Stimulated activated CD8-positive, alpha-beta memory T cell treated with anti-CD3 and anti-CD28 coated beads, Interleukin-12 subunit alpha, Interleukin-12 subunit beta, amount 100 ng/mL, for 24 hours (primary cell): ENCODE measurements around the gene CANT1.

ENCODE experiments used
- DNase-seq: peaks from one replicate; pipeline ENCODE4 v3.0.0-alpha.2; 2020; ENCODE audit errors: extremely low read depth

Gene CANT1

DNA sequence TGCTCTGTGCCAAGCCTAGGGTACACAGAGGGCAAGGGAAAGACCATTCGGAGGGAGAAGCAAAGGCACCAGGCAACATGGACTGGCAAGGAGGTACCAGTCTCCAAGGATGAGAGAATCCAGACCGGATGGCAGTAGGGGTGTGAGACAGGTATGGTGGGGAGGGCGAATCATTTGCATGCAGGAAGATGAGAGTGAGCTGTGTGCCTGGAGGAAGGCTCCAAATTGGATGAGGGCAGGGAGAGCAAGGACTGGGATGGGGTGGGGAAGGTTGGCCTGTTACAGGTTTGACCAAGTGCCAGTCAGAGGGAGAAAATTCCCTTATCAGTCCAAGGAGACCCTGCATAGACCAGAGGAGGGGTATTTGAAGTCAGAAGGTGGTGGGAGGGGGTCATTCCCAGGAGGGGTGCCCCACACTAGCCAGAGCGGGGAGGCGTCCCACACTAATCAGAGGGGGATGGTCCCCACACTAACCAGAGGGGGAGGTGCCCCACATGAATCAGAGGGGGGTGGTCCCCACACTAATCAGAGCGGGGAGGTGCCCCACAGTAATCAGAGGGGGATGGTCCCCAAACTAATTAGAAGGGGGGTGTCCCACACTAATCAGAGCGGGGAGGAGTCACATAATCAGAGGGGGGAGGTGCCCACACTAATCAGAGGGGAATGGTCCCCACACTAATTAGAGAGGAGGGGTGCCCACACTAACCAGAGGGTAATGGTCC is 737 bp downstream of the CANT1 start:
- no peak for DNase-seq

GRCh38 chr17:79007504-79008381 is 1.8 kb downstream of the CANT1 start:
- DNase-seq = no peak

DNA sequence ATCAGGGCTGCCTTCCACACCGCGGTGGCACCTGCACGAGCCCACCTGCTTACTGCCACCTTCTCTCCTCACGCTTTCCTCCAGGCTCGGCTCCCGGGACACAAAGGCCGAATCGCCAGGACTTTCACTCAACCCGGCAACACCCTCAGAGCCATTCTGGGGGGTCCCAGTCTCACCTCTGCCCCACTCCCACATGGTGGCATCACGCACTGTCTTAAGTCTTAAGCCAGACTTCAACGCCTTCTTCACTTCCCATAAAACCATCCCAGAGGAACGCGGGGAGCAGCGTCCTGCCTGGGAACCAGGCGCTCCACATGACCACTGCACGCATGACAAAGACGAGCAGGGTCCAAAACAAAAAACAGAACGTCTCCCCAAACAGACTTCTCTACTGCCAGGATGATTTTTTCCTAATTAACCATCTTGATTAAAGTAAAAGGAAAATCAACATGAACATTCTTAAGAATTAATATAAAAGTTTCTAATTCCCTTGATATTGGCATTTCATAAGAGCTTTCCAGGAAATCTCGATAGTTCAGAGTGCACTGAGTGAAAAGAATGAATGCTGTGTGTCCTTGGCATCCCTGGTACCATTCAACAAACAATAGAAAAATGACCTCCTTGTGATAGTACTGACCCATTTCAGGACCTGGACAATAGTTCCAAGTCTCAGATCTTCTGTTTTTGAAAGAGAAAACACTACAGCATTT is 2.6 kb downstream of the CANT1 start:
- no peak for DNase-seq

- no peak for DNase-seq
Measured at GRCh38 chr17:79006046-79006445, 3.5 kb downstream of the CANT1 start.

DNA sequence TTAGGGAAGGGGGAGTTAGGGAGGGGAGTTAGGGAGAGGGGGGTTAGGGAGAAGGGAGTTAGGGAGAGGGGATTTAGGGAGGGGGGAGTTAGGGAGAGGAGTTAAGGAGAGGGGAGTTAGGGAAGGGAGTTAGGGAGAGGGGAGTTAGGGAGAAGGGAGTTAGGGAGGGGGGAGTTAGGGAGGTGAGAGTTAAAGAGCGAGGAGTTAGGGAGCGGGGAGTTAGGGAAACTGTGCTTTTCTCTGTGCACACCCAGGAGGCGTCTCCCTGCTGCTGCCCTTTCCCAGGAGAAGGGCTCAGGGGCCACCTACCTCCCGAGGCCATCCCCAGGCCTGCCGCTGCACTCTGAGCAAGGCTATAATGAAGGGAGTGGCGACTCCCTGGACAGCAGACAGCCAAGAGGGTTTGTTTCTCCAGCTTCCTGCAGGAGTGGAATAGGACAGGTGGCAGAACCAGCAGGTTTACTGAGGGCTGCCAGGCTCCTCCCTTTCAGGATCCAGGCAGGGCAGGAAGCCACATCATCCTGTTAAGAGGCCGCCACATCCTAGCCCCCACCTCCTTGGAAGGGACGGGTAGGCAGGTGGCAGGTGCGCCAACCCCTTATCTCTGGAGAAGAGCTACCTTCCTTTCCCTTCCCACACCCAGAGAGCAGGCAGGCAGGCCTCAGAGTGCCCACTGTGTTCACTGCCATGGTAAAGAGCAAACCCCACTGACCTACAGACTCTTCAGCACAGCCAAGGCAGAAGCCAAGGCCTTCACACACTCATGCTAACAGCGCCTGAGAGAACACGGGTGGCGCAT is 4.3 kb downstream of the CANT1 start:
- DNase-seq = no peak

DNA sequence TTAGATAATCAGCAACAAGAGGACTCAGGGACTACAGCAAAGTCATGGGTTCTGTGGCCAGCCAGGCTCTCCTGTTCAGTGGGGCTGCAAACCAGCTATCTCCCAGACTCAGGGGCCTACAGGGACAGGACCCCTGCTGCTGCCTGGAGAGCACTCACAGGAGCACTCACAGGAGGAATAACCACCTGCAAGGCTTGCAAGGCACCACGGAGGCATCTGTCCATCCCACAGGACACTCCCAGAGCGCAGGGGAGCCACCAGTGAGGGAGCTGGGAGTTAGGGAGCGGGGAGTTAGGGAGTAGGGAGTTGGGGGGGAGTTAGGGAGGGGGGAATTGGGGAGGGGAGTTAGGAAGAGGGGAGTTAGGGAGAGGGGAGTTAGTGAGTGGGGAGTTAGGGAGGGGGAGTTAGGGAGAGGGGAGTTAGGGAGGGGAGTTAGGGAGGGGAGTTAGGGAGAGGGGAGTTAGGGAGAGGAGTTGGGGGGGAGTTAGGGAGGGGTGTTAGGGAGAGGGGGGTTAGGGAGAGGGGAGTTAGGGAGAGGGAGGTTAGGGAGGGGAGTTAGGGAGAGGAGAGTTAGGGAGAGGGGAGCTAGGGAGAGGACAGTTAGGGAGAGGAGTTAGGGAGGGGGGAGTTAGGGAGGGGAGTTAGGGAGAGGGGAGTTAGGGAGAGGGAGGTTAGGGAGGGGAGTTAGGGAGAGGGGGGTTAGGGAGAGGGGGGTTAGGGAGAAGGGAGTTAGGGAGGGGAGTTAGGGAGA is 5.7 kb downstream of the CANT1 start:
- DNase-seq = no peak

GRCh38 chr17:79002796-79003593 is 6.6 kb downstream of the CANT1 start:
- DNase-seq = no peak

GRCh38 chr17:79002291-79002690 is 7.3 kb downstream of the CANT1 start:
- no peak for DNase-seq

DNA sequence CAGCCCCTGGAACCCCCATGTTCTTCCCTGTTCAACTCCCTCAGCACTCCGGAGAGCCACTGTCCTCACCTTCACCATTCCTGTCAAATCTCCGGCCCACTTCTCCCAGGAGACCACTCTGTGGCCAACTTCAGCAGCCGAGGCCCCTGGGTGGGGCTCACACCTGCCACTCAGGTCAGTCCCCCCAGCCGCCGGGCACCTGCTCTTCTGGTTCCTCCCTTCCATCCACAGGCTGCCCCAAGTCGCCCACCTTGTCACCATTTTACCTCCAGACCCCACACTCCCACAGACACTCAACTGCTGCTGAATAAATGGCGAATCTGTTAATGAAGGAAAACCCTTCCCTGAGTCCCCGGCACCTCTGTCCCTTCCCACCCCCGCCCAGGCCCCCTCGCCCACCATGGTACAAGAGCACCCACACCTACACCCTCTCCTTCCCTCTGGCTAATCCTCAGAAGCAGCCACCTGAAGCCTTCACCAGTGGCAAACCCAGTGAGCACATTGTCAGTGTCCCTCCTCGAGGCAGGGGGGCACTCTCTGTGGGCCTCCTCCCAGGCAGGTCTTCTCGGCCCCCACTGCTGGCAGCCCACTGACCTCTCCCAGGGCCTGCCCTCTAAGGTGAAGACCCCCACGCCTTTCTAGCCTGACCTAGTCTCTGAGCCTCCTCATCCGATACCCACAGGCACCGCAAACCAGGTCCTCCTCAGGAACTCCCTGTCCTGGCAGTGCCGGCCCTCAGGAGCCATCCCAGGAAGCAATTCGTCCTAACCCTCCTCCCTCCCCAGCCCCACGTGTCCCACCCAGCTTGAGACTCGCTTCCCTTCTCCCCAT is 8.2 kb downstream of the CANT1 start:
- no peak for DNase-seq

DNA sequence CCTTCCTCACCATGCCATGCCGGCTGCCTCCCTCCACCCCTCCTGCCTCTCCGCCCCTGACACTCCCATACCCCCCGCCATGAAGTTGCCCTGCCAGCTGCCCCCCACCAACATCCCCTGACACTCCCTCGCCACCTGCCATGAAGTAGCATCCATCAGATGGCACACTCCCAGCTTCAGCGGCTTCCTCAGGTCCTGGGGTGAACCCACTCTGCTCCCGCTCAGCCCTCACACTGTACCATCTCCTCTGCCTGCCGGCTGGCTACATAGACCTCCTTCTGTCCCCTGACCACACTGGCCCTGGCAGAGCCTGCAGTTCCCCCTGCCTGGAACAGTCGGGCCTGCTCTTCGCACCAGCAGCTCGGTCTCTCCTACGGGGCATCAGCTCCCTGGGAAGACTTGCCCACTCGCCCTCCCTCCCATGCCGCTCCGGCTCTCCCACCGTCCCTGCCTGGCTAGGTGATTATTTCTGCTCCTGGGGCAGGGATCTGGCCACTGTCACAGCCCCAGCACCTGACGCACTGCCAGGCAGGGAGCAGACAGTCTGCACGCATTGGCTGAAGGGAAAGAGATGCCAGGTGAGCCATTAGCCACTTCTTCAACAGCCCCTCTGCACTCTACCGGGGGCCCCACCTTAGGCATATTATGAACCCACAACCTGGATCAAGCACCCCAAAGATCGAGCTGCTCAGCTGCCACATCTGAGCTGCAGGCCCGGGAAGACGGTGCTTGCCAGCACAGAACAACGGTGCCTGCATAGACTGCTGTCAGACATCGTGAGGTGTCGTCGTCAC is 9.0 kb downstream of the CANT1 start:
- DNase-seq = no peak

DNA sequence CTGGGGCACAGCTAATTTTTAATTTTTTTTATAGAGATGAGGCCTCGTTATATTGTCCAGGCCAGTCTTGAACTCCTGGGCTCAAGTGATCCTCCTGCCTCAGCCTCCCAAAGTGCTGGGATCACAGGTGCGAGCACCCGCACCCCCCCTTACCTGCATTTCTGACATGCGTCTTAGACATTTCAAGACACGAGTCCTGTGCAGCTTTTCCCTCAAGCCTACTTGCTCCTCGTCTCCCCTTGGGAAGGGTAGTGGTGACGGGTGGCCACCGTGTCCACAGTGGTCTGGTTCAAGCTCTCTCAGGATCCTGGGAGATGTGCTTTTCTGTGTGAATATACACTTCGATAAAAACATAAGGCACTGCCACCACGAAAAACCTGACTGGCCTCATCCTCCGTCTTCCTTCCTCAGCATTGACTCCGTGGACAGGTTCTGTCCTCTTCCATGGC is 9.6 kb downstream of the CANT1 start:
- DNase-seq = no peak

DNA sequence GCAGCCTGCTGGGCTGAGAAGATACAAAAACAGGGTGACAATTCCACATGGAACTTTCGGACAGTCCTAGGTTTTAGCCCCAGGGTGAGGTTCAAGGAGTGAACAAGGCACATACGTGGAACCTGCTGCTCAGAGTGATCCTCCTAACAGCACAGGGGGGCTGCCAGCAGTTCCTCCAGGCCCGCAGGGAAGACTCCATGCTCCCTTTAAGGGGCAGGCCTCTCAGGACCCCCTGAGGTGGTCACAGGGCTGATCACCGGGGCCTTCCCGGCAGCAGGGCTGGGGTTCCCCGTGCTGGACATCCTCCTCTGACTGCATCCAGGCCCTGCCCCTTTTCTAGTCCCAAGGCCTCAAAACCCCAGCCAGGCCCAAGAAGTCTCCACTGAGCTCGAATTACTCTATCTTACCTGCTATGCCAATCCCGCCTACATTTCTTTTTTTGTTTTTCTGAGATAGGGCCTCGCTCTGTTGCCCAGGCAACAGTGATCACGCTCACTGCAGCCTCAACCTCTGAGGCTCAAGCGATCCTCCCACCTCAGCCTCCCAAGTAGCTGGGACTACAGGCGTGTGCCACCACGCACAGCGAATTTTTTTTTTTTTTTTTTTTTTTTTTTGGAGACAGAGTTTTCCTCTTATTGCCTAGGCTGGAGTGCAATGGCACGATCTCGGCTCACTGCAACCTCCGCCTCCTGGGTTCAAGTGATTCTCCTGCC is 10.4 kb downstream of the CANT1 start:
- DNase-seq = no peak

GRCh38 chr17:78998311-78999055 is 11.1 kb downstream of the CANT1 start:
- DNase-seq = no peak

- no peak for DNase-seq
Measured at GRCh38 chr17:78997881-78998280, 11.7 kb downstream of the CANT1 start.

GRCh38 chr17:78997231-78997741 is 12.3 kb downstream of the CANT1 start:
- DNase-seq = no peak

- DNase-seq = no peak
Measured at GRCh38 chr17:78996781-78997201, 12.8 kb downstream of the CANT1 start.
